K562 (cell line): ENCODE data around the gene WDR76. TPM values are rescaled to one million over a fixed set of nuclear protein-coding genes. Genes with fewer than 3 reads are reported as not detected.

Source experiments
- EZH2 ChIP-seq: IDR thresholded peaks from 2 replicates; pipeline ENCODE4 v1.6.1; 2012; ENCODE audit warnings: low read depth, mild to moderate bottlenecking, inconsistent platforms, low read length, borderline replicate concordance
- FOSL1 ChIP-seq: fragments of 200-800 bp; sonication (Bioruptor generic); conservative IDR thresholded peaks from 2 replicates; pipeline ENCODE4 v1.6.1; 2016; ENCODE audit warnings: missing genetic modification characterization, missing compliant biosample characterization
- GTF3C2 ChIP-seq: IDR thresholded peaks from 3 replicates; pipeline ENCODE4 v1.6.1; 2011; ENCODE audit warnings: borderline replicate concordance, mild to moderate bottlenecking, moderate library complexity; ENCODE audit not compliant: insufficient read length; ENCODE audit errors: extremely low read depth
- KDM4B ChIP-seq, 2 experiments: fragments of 450-650 bp in 1 of 2; sonication (generic) in 1 of 2; IDR thresholded peaks; 2 replicates each; pipeline ENCODE4 v1.6.1; 2016 to 2017; ENCODE audit warnings: borderline replicate concordance in 2 of 2, antibody characterized with exemption in 1 of 2, low read depth in 1 of 2, mild to moderate bottlenecking in 1 of 2
- MXI1 ChIP-seq: IDR thresholded peaks from 2 replicates; pipeline ENCODE4 v1.6.1; 2011; ENCODE audit warnings: low read depth, mild to moderate bottlenecking, improper control_type of control experiment, low read length
- MYBL2 ChIP-seq, 2 experiments: fragments of 450-650 bp in 1 of 2; sonication (generic) in 1 of 2; formaldehyde crosslinking in 1 of 2; IDR thresholded peaks; 2 replicates each; pipeline versions ENCODE4 v1.6.1 to v1.8.1; 2017 to 2022; ENCODE audit warnings: borderline replicate concordance in 1 of 2, inconsistent platforms in 1 of 2, low read depth in 1 of 2, mild to moderate bottlenecking in 1 of 2, missing genetic modification reagents in 1 of 2, moderate library complexity in 1 of 2
- NR0B1 ChIP-seq: fragments of 450-650 bp; IDR thresholded peaks from one replicate; pipeline ENCODE4 v1.6.1; 2018; ENCODE audit warnings: mild to moderate bottlenecking, moderate library complexity; ENCODE audit not compliant: partially characterized antibody
- NR3C1 ChIP-seq: sonication (generic); formaldehyde crosslinking; IDR thresholded peaks from 2 replicates; pipeline ENCODE4 v1.8.1; 2022; ENCODE audit warnings: missing genetic modification reagents
- PBX2 ChIP-seq, 2 experiments: IDR thresholded peaks in 1 of 2; conservative IDR thresholded peaks in 1 of 2; 2 replicates each; pipeline ENCODE4 v1.6.1; 2016; ENCODE audit warnings: low read depth in 2 of 2, mild to moderate bottlenecking in 1 of 2, missing compliant biosample characterization in 1 of 2, missing genetic modification characterization in 1 of 2, moderate library complexity in 1 of 2
- PCBP1 ChIP-seq: fragments of 200-400 bp; formaldehyde crosslinking; IDR thresholded peaks from 2 replicates; pipeline ENCODE4 v1.6.1; 2018; ENCODE audit warnings: mild to moderate bottlenecking, low read depth, low read length; ENCODE audit not compliant: poor library complexity, severe bottlenecking
- ZBTB7A ChIP-seq: IDR thresholded peaks from 2 replicates; pipeline ENCODE4 v1.6.1; 2011; ENCODE audit warnings: low read depth, mild to moderate bottlenecking, low read length, moderate library complexity, borderline replicate concordance; ENCODE audit not compliant: control insufficient read depth
- ZFP91 ChIP-seq: sonication (generic); formaldehyde crosslinking; IDR thresholded peaks from 2 replicates; pipeline ENCODE4 v1.8.0; 2022; ENCODE audit warnings: mild to moderate bottlenecking, missing genetic modification reagents
- ZNF146 ChIP-seq: IDR thresholded peaks from one replicate; pipeline ENCODE4 v1.6.1; 2018; ENCODE audit warnings: missing compliant biosample characterization; ENCODE audit not compliant: unreplicated experiment
- ZNF324 ChIP-seq: fragments of 250-450 bp; sonication (Bioruptor Pico); IDR thresholded peaks from 2 replicates; pipeline ENCODE4 v1.4.0; 2020; ENCODE audit warnings: mild to moderate bottlenecking
- polyA plus RNA-seq, 8 experiments: library from polyadenylated mRNA; depleted of rRNA in 4 of 8; stranded (reverse) in 5 of 8; unstranded in 3 of 8; fragments of >200 nt; fragmentation: Nextera tagmentation in 2 of 8; fragmentation: Illumina TruSeq in 1 of 8; extraction: Ambion mirVana in 2 of 8; extraction: Trizol in 1 of 8; gene quantifications; 2 replicates each; pipeline versions ENCODE4 v1.2.1 to v1.2.3, GENCODE V29; 2011 to 2014; ENCODE audit warnings: inconsistent platforms in 1 of 8, missing spikeins in 1 of 8
- total RNA-seq, 7 experiments: library from RNA; depleted of rRNA in 6 of 7; stranded (reverse); fragments of >200 nt in 6 of 7; fragmentation: Illumina TruSeq in 2 of 7; extraction: Trizol in 2 of 7; gene quantifications; 2 replicates each; pipeline versions ENCODE4 v1.2.1 to v1.2.3, GENCODE V29; 2011 to 2021; ENCODE audit warnings: low replicate concordance in 1 of 7

The WDR76 gene
- total and polyA plus RNA-seq, 9 of the 15 experiments (the other 6 are each of a cell fraction or from before 2014, with no cell fraction given) = 9.8 to 69.5 (median 44.4) TPM

GRCh38 chr15:43824302-43825246 lies 2.2 kb upstream of the WDR76 start, which contains the start of gene MFAP1 (continued):
- TF ChIP-seq NR3C1 (no peak), PCBP1 (no peak), ZFP91 (CRISPR knock-in tag) (no peak), FOSL1 (tag) (peak; percentile 18; the same call in 1 of the 2 replicates), EZH2 (no peak), ZNF146 (CRISPR knock-in tag) (no peak), PBX2 (CRISPR knock-in tag; IDR thresholded peaks at IDR 0.05; ENCODE audit: low read depth) (no peak), PBX2 (tag; conservative IDR thresholded peaks at IDR 0.05; ENCODE audit: low read depth) (no peak), MYBL2 (IDR thresholded peaks at IDR 0.05; ENCODE audit: low read depth) (peak; percentile 74), MYBL2 (CRISPR knock-in tag; IDR thresholded peaks at IDR 0.05; ENCODE audit: borderline replicate concordance) (no peak), KDM4B (IDR thresholded peaks at IDR 0.05; ENCODE audit: borderline replicate concordance in 2 of 2, low read depth in 1 of 2) (peak in 1 of 2 experiments; percentile 82; a peak in 1 of 4 replicates), NR0B1 (no peak), ZNF324 (CRISPR knock-in tag) (no peak), MXI1 (peak; percentile 13; the same call in 1 of the 2 replicates), ZBTB7A (peak; percentile 38; the same call in 1 of the 2 replicates), GTF3C2 (no peak)
